CD4-positive, alpha-beta memory T cell (primary cell): ENCODE results near the gene PCDHA12. TPM values are rescaled to one million over a fixed set of nuclear protein-coding genes. Genes with fewer than 3 reads are reported as not detected.
"Not testable (repeated sequence)": the region's sequence is repeated elsewhere in the genome, so short reads cannot be mapped to it uniquely, and the experiment has no call there.

Experiments
- CTCF ChIA-PET: fragments of 350-600 bp; sonication (Branson Sonifier 250); formaldehyde crosslinking; loops from one replicate; lab custom pipeline; 2021; ENCODE audit warnings: inconsistent platforms; ENCODE audit not compliant: partially characterized antibody; lab: Charles Lee
- POLR2A ChIA-PET: fragments of 350-600 bp; sonication (Branson Sonifier 250); formaldehyde crosslinking; loops from one replicate; lab custom pipeline; 2021; ENCODE audit not compliant: partially characterized antibody; lab: Charles Lee
- DNase-seq, 5 donors: peaks; one replicate each; pipeline versions ENCODE4 v3.0.0 to v3.0.0-alpha.2; 2020 to 2022; ENCODE audit warnings: mixed read lengths in 1 of 5
- H3K27ac ChIP-seq: one replicate; pipeline ENCODE4 v1.7.0; 2013; ENCODE audit warnings: low read depth, low read length
- H3K27me3 ChIP-seq: 2 replicates; pipeline ENCODE4 v1.7.0; 2013; ENCODE audit warnings: mild to moderate bottlenecking, low read length, moderate library complexity; ENCODE audit not compliant: insufficient read depth
- H3K36me3 ChIP-seq: 2 replicates; pipeline ENCODE4 v1.7.0; 2013; ENCODE audit warnings: mild to moderate bottlenecking, low read length, moderate library complexity; ENCODE audit not compliant: insufficient read depth
- H3K4me1 ChIP-seq: 2 replicates; pipeline ENCODE4 v1.7.0; 2013; ENCODE audit warnings: mild to moderate bottlenecking, low read length, moderate library complexity; ENCODE audit not compliant: insufficient read depth
- H3K4me3 ChIP-seq, 2 donors: one replicate each; pipeline ENCODE4 v1.7.0; 2013; ENCODE audit warnings: low read length in 2 of 2, mild to moderate bottlenecking in 1 of 2
- H3K9me3 ChIP-seq, 2 donors: one replicate each; pipeline ENCODE4 v1.7.0; 2013; ENCODE audit warnings: low read length in 2 of 2, control low read depth in 1 of 2; ENCODE audit not compliant: control insufficient read depth in 1 of 2
- H3K27ac Mint-ChIP-seq, 7 donors: one replicate each; pipeline ENCODE4 v1.8.0; 2020 to 2021; ENCODE audit warnings: mixed read lengths in 7 of 7, mild to moderate bottlenecking in 6 of 7, inconsistent platforms in 3 of 7, moderate library complexity in 3 of 7
- H3K27me3 Mint-ChIP-seq, 2 donors: one replicate each; pipeline ENCODE4 v1.8.0; 2020 to 2021; ENCODE audit warnings: mixed read lengths in 2 of 2
- H3K36me3 Mint-ChIP-seq, 2 donors: one replicate each; pipeline ENCODE4 v1.8.0; 2020 to 2021; ENCODE audit warnings: mixed read lengths in 2 of 2, inconsistent platforms in 1 of 2, mild to moderate bottlenecking in 1 of 2
- H3K4me1 Mint-ChIP-seq, 4 donors: one replicate each; pipeline ENCODE4 v1.8.0; 2020 to 2021; ENCODE audit warnings: mixed read lengths in 4 of 4, mild to moderate bottlenecking in 1 of 4
- H3K4me3 Mint-ChIP-seq, 8 donors: one replicate each; pipeline ENCODE4 v1.8.0; 2020 to 2021; ENCODE audit warnings: mixed read lengths in 8 of 8, mild to moderate bottlenecking in 7 of 8, moderate library complexity in 6 of 8, inconsistent platforms in 3 of 8
- H3K9me3 Mint-ChIP-seq, 8 donors: one replicate each; pipeline ENCODE4 v1.8.0; 2020 to 2021; ENCODE audit warnings: mixed read lengths in 8 of 8, mild to moderate bottlenecking in 5 of 8, inconsistent platforms in 3 of 8, moderate library complexity in 1 of 8
- intact Hi-C: fragments of 100-400 bp; cut with micrococcal nuclease; formaldehyde crosslinking; loops from one replicate; pipeline ENCODE4 v1.15.1; 2023
- polyA plus RNA-seq, 2 donors: library from polyadenylated mRNA; unstranded; fragments of 300-500 nt; fragmentation: Illumina TruSeq; gene quantifications; one replicate each; pipeline ENCODE4 v1.2.3, GENCODE V29; 2021
- total RNA-seq, 2 experiments: library from RNA; stranded (reverse); gene quantifications; one replicate each; pipeline ENCODE4 v1.2.3, GENCODE V29; 2021

Gene PCDHA12
- total and polyA plus RNA-seq, 4 experiments from 2014 or later: not detected

DNA sequence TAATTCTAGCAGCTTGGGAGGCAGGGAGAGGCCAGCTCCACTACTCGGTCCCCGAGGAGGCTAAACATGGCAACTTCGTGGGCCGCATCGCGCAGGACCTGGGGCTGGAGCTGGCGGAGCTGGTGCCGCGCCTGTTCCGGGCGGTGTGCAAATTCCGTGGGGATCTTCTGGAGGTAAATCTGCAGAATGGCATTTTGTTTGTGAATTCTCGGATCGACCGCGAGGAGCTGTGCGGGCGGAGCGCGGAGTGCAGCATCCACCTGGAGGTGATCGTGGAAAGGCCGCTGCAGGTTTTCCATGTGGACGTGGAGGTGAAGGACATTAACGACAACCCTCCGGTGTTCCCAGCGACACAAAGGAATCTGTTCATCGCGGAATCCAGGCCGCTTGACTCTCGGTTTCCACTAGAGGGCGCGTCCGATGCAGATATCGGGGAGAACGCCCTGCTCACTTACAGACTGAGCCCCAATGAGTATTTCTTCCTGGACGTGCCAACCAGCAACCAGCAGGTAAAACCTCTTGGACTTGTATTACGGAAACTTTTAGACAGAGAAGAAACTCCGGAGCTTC, 40.6 kb upstream of the PCDHA12 start:
- H3K4me1 ChIP-seq, H3K27ac ChIP-seq, H3K4me3 ChIP-seq, CTCF ChIA-PET, H3K4me1 Mint-ChIP-seq, H3K27me3 ChIP-seq, intact Hi-C loops, H3K27ac Mint-ChIP-seq, H3K9me3 ChIP-seq, H3K36me3 ChIP-seq, H3K4me3 Mint-ChIP-seq, H3K36me3 Mint-ChIP-seq, DNase-seq, POLR2A ChIA-PET: not testable (repeated sequence)
- Mint-ChIP-seq H3K9me3 (peaks cover 0 to 45% (median 30%) of the 10 kb centered on the region in 8 donors), H3K27me3 (peaks cover 9 to 15% of the 10 kb centered on the region in 2 donors)

DNA sequence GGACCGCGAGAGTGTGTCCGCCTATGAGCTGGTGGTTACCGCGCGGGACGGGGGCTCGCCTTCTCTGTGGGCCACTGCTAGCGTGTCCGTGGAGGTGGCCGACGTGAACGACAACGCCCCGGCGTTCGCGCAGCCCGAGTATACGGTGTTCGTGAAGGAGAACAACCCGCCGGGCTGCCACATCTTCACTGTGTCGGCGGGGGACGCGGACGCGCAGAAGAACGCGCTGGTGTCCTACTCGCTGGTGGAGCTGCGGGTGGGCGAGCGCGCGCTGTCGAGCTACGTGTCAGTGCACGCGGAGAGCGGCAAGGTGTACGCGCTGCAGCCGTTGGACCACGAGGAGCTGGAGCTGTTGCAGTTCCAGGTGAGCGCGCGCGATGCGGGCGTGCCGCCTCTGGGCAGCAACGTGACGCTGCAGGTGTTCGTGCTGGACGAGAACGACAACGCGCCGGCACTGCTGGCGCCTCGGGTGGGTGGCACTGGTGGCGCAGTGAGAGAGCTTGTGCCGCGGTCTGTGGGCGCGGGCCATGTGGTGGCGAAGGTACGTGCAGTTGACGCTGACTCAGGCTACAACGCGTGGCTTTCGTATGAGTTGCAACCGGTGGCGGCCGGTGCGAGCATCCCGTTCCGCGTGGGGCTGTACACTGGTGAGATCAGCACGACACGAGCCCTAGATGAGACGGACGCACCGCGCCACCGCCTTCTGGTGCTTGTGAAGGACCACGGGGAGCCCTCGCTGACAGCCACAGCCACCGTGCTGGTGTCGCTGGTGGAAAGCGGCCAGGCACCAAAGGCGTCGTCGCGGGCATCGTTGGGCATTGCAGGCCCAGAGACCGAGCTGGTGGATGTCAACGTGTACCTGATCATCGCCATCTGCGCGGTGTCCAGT, 39.2 kb upstream of the PCDHA12 start:
- POLR2A ChIA-PET: no interaction called here
- Mint-ChIP-seq H3K4me1 (peaks cover 0 to 3% (median 0%) of the 10 kb centered on the region in 4 donors), H3K27me3 (peaks cover 15 to 16% of the 10 kb centered on the region in 2 donors), H3K9me3 (peaks cover 0 to 49% (median 35%) of the 10 kb centered on the region in 8 donors), H3K4me3 (no peak overlapping the region), H3K27ac (no peak overlapping the region), H3K36me3 (peaks cover 1 to 4% of the 10 kb centered on the region in 2 donors)
- no peak overlapping the region for H3K4me3 ChIP-seq
- H3K27me3 ChIP-seq: no peaks in the 10 kb centered on the region
- H3K4me1 ChIP-seq: no peaks in the 10 kb centered on the region
- CTCF ChIA-PET: no interaction called here
- H3K27ac ChIP-seq: no peak overlapping the region
- intact Hi-C loops: no loop called here
- no peak for DNase-seq
- no peaks in the 10 kb centered on the region for H3K9me3 ChIP-seq
- H3K36me3 ChIP-seq: no peaks in the 10 kb centered on the region

DNA sequence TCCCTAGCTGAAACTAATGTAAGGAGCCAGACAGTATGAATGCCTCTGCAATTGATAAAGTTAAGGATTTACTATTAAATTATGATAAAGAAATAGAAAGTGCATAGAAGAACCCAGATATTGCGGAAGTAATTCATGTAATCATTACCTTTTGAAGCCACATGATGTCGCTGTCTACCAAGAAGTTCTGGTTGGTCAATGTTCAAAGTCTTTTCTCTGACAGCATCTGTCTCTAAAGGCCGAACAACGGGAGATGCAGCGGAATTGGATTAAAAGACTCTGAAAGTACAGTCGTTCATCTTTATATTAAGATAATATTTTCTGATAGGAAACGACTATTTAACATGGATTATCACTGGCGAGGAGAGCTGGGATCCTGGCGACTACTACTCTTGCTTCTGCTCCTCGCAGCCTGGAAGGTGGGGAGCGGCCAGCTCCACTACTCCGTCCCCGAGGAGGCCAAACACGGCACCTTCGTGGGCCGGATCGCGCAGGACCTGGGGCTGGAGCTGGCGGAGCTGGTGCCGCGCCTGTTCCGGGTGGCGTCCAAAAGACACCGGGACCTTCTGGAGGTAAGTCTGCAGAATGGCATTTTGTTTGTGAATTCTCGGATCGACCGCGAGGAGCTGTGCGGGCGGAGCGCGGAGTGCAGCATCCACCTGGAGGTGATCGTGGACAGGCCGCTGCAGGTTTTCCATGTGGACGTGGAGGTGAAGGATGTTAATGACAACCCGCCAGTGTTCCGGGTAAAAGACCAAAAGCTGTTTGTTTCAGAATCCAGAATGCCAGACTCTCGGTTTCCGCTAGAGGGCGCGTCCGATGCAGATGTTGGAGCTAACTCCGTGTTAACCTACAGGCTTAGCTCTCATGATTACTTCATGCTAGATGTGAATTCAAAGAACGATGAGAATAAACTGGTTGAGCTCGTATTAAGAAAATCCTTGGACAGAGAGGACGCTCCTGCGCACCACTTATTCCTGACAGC, 33.8 kb upstream of the PCDHA12 start, which contains the start of gene PCDHA8:
TSS of gene PCDHA8 (plus strand) at position 210 of the 985 bp plus-strand sequence. CDS start at position 345, 135 bp downstream.
- no peaks in the 10 kb centered on the region for H3K4me1 ChIP-seq
- H3K27ac ChIP-seq: no peak within 1 kb of the TSS
- Mint-ChIP-seq H3K36me3 (peaks cover 0 to 1% of the 10 kb centered on the region in 2 donors), H3K4me3 (peak within 1 kb of the TSS in 3 of 8 donors; percentile 6 to 34 (median 17)), H3K4me1 (no peaks in the 10 kb centered on the region), H3K9me3 (peaks cover 0 to 44% (median 19%) of the 10 kb centered on the region in 8 donors), H3K27ac (no peak within 1 kb of the TSS), H3K27me3 (peaks cover 2 to 10% of the 10 kb centered on the region in 2 donors)
- POLR2A ChIA-PET: no interaction called here
- DNase-seq: peak in 1 of 5 donors; percentile 8
- no peaks in the 10 kb centered on the region for H3K9me3 ChIP-seq
- no peaks in the 10 kb centered on the region for H3K27me3 ChIP-seq
- CTCF ChIA-PET: no interaction called here
- intact Hi-C loops: no loop called here
- no peak within 1 kb of the TSS for H3K4me3 ChIP-seq
- H3K36me3 ChIP-seq: no peaks in the 10 kb centered on the region

DNA sequence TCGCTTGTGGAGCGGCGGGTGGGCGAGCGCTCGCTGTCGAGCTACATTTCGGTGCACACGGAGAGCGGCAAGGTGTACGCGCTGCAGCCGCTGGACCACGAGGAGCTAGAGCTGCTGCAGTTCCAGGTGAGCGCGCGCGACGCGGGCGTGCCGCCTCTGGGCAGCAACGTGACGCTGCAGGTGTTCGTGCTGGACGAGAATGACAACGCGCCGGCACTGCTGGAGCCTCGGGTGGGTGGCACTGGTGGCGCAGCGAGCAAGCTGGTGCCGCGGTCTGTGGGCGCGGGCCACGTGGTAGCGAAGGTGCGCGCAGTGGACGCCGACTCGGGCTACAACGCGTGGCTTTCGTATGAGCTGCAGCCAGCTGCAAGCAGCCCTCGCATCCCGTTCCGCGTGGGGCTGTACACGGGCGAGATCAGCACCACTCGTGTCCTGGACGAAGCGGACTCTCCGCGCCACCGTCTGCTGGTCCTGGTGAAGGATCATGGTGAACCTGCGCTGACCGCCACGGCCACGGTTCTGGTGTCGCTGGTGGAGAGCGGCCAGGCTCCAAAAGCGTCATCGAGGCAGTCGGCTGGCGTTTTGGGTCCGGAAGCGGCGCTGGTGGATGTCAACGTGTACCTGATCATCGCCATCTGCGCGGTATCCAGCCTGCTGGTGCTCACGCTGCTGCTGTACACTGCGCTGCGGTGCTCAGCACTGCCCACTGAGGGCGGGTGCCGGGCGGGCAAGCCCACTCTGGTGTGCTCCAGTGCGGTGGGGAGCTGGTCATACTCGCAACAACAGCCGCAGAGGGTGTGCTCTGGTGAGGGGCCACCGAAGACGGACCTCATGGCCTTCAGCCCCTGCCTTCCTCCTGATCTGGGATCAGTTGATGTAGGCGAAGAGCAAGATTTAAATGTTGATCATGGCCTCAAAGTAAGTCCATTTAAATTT, 32.0 kb upstream of the PCDHA12 start:
- H3K4me1 ChIP-seq: no peaks in the 10 kb centered on the region
- no peaks in the 10 kb centered on the region for H3K27me3 ChIP-seq
- no peak for DNase-seq
- Mint-ChIP-seq H3K36me3 (peaks cover 0 to 3% of the 10 kb centered on the region in 2 donors), H3K4me3 (no peak overlapping the region), H3K4me1 (no peaks in the 10 kb centered on the region), H3K27me3 (peaks cover 13 to 18% of the 10 kb centered on the region in 2 donors), H3K9me3 (peaks cover 3 to 44% (median 23%) of the 10 kb centered on the region in 8 donors), H3K27ac (no peak overlapping the region)
- H3K36me3 ChIP-seq: no peaks in the 10 kb centered on the region
- no peak overlapping the region for H3K27ac ChIP-seq
- intact Hi-C loops: no loop called here
- ChIA-PET CTCF (no interaction called here), POLR2A (no interaction called here)
- no peak overlapping the region for H3K4me3 ChIP-seq
- H3K9me3 ChIP-seq: no peaks in the 10 kb centered on the region

- H3K9me3 Mint-ChIP-seq: peaks cover 5 to 35% (median 7%) of the 10 kb centered on the region in 8 donors
- H3K4me1 ChIP-seq, DNase-seq, H3K9me3 ChIP-seq, H3K4me1 Mint-ChIP-seq, CTCF ChIA-PET, H3K4me3 Mint-ChIP-seq, H3K27me3 ChIP-seq, H3K36me3 ChIP-seq, POLR2A ChIA-PET, H3K27ac ChIP-seq, H3K4me3 ChIP-seq, intact Hi-C loops, H3K36me3 Mint-ChIP-seq: not testable (repeated sequence)
- peaks cover 12 to 17% of the 10 kb centered on the region in 2 donors for H3K27me3 Mint-ChIP-seq
- H3K27ac Mint-ChIP-seq: peak within 1 kb of the TSS in 1 of 7 donors; percentile 48
These were observed 26.7 kb upstream of the PCDHA12 start, which contains the start of gene PCDHA9 for GRCh38 chr5:140848139-140849102. PCDHA9 (plus strand) TSS chr5:140848382; CDS start chr5:140848496, 114 bp downstream.
